Measurements from ENCODE around the gene CZIB. TPM values are rescaled to one million over a fixed set of nuclear protein-coding genes. Genes with fewer than 3 reads are reported as not detected.

The CZIB gene
- 10 to 100 TPM; 48.4 to 81.4 (median 67.3) TPM for total RNA-seq
- 100 to 1,000 TPM in 1 of 2 donors, 10 to 100 TPM in 1; 97.2 to 108 TPM for polyA plus RNA-seq
- long read RNA-seq, donor 1, transcript C1orf123-201 (8 exons, 1,085 nt): major isoform, 34 of 65 reads
- long read RNA-seq, donor 1, transcript C1orf123-202 (7 exons, 1,009 nt): minor isoform, 12 of 65 reads
- long read RNA-seq, donor 1, partial matches to known transcripts: 2 of 65 reads
- long read RNA-seq, donor 1, other reads (novel, unspliced or antisense): 17 of 65 reads
- long read RNA-seq, donor 2, transcript C1orf123-201 (8 exons, 1,085 nt): major isoform, 17 of 32 reads
- long read RNA-seq, donor 2, partial matches to known transcripts: 5 of 32 reads
- long read RNA-seq, donor 2, other reads (novel, unspliced or antisense): 0 of 32 reads
- long read RNA-seq, donor 3, transcript C1orf123-202 (7 exons, 1,009 nt): minor isoform, 8 of 55 reads
- long read RNA-seq, donor 3, transcript C1orf123-201 (8 exons, 1,085 nt): major isoform, 23 of 55 reads
- long read RNA-seq, donor 3, partial matches to known transcripts: 6 of 55 reads
- long read RNA-seq, donor 3, other reads (novel, unspliced or antisense): 18 of 55 reads

GRCh38 chr1:53220171-53220961 lies at the start of gene CZIB:
Gene CZIB (minus strand): TSS chr1:53220634. CDS start chr1:53220575, 59 bp downstream.
- no peak for TF ChIP-seq EP300 (IDR thresholded peaks at IDR 0.05)
- TF ChIP-seq, protein P1, sequence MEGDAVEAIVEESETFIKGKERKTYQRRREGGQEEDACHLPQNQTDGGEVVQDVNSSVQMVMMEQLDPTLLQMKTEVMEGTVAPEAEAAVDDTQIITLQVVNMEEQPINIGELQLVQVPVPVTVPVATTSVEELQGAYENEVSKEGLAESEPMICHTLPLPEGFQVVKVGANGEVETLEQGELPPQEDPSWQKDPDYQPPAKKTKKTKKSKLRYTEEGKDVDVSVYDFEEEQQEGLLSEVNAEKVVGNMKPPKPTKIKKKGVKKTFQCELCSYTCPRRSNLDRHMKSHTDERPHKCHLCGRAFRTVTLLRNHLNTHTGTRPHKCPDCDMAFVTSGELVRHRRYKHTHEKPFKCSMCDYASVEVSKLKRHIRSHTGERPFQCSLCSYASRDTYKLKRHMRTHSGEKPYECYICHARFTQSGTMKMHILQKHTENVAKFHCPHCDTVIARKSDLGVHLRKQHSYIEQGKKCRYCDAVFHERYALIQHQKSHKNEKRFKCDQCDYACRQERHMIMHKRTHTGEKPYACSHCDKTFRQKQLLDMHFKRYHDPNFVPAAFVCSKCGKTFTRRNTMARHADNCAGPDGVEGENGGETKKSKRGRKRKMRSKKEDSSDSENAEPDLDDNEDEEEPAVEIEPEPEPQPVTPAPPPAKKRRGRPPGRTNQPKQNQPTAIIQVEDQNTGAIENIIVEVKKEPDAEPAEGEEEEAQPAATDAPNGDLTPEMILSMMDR (IDR thresholded peaks at IDR 0.05): peak in 2 of 3 donors; percentile 15 to 44
- TF ChIP-seq POLR2A (IDR thresholded peaks at IDR 0.05): peak; percentile 96
- intact Hi-C loops (cut with DNase I): no loop called here
- WGBS, 3 donors: 0 to 1% (median 1%) methylated on average over 54 to 61 of the region's 61 CpGs
- H3K9me3 ChIP-seq: no peaks in the 10 kb centered on the region
- DNase-seq: peak; percentile 95 to 98 (median 96)
- H3K27me3 ChIP-seq: no peaks in the 10 kb centered on the region
- no peaks in the 10 kb centered on the region for H3K4me1 ChIP-seq (ENCODE audit: insufficient read depth)
- peak within 1 kb of the TSS; percentile 95 to 96 for H3K27ac ChIP-seq
- H3K4me3 ChIP-seq: peak within 1 kb of the TSS; percentile 91
- no peaks in the 10 kb centered on the region for H3K36me3 ChIP-seq

DNA sequence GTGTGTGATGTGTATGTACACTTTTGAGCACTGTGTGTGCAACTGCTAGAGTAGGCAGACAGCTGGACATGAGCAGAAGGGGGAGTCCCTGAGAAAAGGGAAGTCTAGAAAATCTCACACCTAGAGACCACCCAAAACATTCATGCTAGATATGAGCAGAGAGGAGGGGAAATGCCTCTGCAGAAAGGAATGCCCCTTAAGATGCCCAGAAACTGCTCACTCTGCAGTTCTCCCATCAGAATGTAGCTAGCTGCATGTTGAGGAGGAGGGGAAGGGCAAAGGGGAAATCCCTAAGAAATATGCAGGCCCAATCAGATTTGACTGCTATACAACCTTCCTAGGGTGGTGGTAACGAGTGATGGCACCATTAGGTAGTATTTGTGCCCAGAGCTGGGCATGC lies 49.7 kb upstream of the CZIB start:
- DNase-seq: no peak
- H3K4me1 ChIP-seq (ENCODE audit: insufficient read depth): no peaks in the 10 kb centered on the region
- no peaks in the 10 kb centered on the region for H3K27me3 ChIP-seq
- H3K27ac ChIP-seq: no peak overlapping the region
- TF ChIP-seq POLR2A (IDR thresholded peaks at IDR 0.05) (no peak), EP300 (IDR thresholded peaks at IDR 0.05) (no peak)
- TF ChIP-seq, protein P1 (IDR thresholded peaks at IDR 0.05): no peak
- intact Hi-C loops (cut with DNase I): loop anchor here in 1 of 4 donors (10.0 kb wide), 1 partner anchor 485 kb away; no protein-coding TSS in a partner anchor
- 78 to 95% (median 94%) methylated on average over 1 of the region's 1 CpG for WGBS, 3 donors
- H3K36me3 ChIP-seq: no peaks in the 10 kb centered on the region
- H3K9me3 ChIP-seq: no peaks in the 10 kb centered on the region
- H3K4me3 ChIP-seq: no peak overlapping the region

GRCh38 chr1:53267761-53268160 lies 47.3 kb upstream of the CZIB start:
- DNase-seq: no peak
- no peak overlapping the region for H3K27ac ChIP-seq
- H3K9me3 ChIP-seq: no peaks in the 10 kb centered on the region
- no peaks in the 10 kb centered on the region for H3K27me3 ChIP-seq
- no peaks in the 10 kb centered on the region for H3K36me3 ChIP-seq
- intact Hi-C loops (cut with DNase I): no loop called here
- TF ChIP-seq POLR2A (IDR thresholded peaks at IDR 0.05) (no peak), EP300 (IDR thresholded peaks at IDR 0.05) (no peak)
- TF ChIP-seq, protein P1 (IDR thresholded peaks at IDR 0.05): no peak
- H3K4me1 ChIP-seq (ENCODE audit: insufficient read depth): no peaks in the 10 kb centered on the region
- no peak overlapping the region for H3K4me3 ChIP-seq

DNA sequence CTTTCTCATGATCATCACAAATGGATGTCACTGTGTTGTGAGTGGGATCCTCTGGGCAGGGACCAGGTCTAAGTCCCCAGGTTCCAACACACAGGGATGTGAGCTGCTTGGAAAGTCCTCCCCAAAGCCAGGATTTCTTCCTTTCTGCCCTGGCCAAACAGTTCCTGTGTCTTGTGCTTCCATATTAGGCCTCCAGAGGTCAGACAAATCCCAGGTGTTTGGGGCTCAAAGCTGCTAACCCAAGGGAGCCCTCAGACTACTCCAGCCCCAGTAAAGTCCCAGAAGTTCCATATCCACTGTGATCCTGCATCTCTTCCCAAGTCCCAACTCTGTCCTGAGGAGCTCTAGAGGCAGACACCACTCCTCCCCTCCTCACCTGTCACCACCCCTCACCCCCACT lies 45.6 kb upstream of the CZIB start:
- TF ChIP-seq EP300 (IDR thresholded peaks at IDR 0.05): no peak
- TF ChIP-seq, protein P1 (IDR thresholded peaks at IDR 0.05): no peak
- TF ChIP-seq POLR2A (IDR thresholded peaks at IDR 0.05): no peak
- Histone ChIP-seq H3K4me1 (ENCODE audit: insufficient read depth) (no peaks in the 10 kb centered on the region), H3K27me3 (no peaks in the 10 kb centered on the region), H3K36me3 (no peaks in the 10 kb centered on the region), H3K9me3 (no peaks in the 10 kb centered on the region), H3K4me3 (no peak overlapping the region), H3K27ac (no peak overlapping the region)
- DNase-seq: no peak
- intact Hi-C loops (cut with DNase I): no loop called here
